Ureter (tissue), 1 donor: ENCODE measurements around the gene WDR86. TPM values are rescaled to one million over a fixed set of nuclear protein-coding genes. Genes with fewer than 3 reads are reported as not detected.

Experiments used
- DNase-seq: peaks from one replicate; pipeline ENCODE4 v3.0.0-alpha.2; 2020; ENCODE audit warnings: low spot score
- total RNA-seq: library from RNA; stranded (reverse); gene quantifications from one replicate; pipeline ENCODE4 v1.2.4, GENCODE V29; 2023
- donor health status: DM: yes; HTN: yes; CAD: no.

WDR86 gene
- total RNA-seq, 1 donor from 2014 or later, result 4.3 TPM

- DNase-seq, result no peak
These were observed 18.0 kb upstream of the WDR86 start for GRCh38 chr7:151427705-151428377.

GRCh38 chr7:151426904-151427704 is 17.3 kb upstream of the WDR86 start:
- no peak for DNase-seq

- peak; percentile 80 for DNase-seq
These were observed 16.6 kb upstream of the WDR86 start for GRCh38 chr7:151426441-151426903.

- DNase-seq, result no peak
These were observed 16.0 kb upstream of the WDR86 start for GRCh38 chr7:151425670-151426440.

GRCh38 chr7:151424799-151425198 is 15.0 kb upstream of the WDR86 start:
- no peak for DNase-seq

GRCh38 chr7:151423936-151424335 is 14.1 kb upstream of the WDR86 start:
- no peak for DNase-seq

- DNase-seq, result no peak
These were observed 13.4 kb upstream of the WDR86 start for GRCh38 chr7:151423226-151423625.

- no peak for DNase-seq
These were observed 12.4 kb upstream of the WDR86 start for GRCh38 chr7:151422212-151422611.

- no peak for DNase-seq
These were observed 10.3 kb upstream of the WDR86 start for GRCh38 chr7:151420144-151420543.

GRCh38 chr7:151416941-151417315 is 7.1 kb upstream of the WDR86 start:
- DNase-seq, result no peak

- no peak for DNase-seq
These were observed 6.5 kb upstream of the WDR86 start for GRCh38 chr7:151416112-151416940.

GRCh38 chr7:151415375-151416105 is 5.7 kb upstream of the WDR86 start:
- no peak for DNase-seq

GRCh38 chr7:151413241-151413640 is 3.4 kb upstream of the WDR86 start:
- DNase-seq, result no peak

GRCh38 chr7:151412318-151412717 is 2.5 kb upstream of the WDR86 start:
- DNase-seq, result no peak

GRCh38 chr7:151411551-151411950 is 1.7 kb upstream of the WDR86 start:
- DNase-seq, result no peak

GRCh38 chr7:151410405-151411390 is 860 bp upstream of the WDR86 start:
- no peak for DNase-seq

GRCh38 chr7:151408839-151409666 is 785 bp downstream of the WDR86 start:
- DNase-seq, result no peak

GRCh38 chr7:151408498-151408838 is 1.4 kb downstream of the WDR86 start:
- no peak for DNase-seq
